NCI-H187 (cell line): ENCODE measurements around the gene CCDC73.

ENCODE experiments used
- DNase-seq, 2 experiments: peaks; one replicate each; lab custom pipeline; 2025; lab: John Stamatoyannopoulos, UW

Gene CCDC73

DNA sequence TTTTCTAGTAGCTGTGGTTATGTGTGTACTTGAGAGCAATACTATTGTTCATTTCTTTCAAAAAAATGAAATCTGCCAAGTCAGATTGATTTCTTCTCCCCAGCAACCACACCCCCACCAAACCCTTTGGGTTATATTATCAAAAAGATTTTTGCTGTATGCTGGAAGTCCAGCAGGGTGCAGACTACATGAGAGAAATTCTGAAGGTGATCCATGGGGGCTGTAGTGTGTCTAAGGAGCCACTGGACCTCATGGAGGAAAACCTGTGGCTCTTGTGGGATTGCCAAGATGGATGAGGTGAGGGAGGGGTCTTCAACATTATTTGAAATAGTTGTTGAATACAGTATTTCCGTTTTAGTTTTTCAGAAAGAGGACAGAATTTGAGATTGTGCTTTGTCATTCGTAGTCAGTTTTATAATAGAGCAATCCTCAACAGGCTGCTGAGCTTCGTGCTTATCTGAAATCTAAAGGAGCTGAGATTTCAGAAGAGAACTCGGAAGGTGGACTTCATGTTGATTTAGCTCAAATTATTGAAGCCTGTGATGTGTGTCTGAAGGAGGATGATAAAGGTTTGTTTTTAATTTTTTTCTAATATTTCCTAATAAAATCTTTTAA is 207.8 kb downstream of the CCDC73 start:
- no peak for DNase-seq

DNA sequence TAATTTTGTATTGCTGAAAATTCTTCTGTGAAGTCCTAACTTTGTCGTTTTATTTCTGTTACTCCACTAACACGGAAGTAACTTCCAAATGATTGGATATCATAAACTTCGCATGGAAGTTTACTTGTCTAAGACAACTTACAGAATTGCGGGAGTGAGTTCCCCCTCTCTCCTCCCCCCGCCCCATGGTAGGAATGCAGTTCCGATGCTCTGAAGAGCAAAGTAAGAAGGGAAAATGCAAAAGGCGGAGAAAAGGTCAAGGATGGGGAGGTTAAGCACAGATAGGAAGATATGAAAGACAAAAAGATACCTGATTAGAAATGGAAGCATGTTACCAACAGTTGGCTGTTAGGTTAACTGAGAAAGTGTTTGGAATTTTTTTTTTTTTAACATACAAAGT is 209.5 kb downstream of the CCDC73 start:
- no peak for DNase-seq

DNA sequence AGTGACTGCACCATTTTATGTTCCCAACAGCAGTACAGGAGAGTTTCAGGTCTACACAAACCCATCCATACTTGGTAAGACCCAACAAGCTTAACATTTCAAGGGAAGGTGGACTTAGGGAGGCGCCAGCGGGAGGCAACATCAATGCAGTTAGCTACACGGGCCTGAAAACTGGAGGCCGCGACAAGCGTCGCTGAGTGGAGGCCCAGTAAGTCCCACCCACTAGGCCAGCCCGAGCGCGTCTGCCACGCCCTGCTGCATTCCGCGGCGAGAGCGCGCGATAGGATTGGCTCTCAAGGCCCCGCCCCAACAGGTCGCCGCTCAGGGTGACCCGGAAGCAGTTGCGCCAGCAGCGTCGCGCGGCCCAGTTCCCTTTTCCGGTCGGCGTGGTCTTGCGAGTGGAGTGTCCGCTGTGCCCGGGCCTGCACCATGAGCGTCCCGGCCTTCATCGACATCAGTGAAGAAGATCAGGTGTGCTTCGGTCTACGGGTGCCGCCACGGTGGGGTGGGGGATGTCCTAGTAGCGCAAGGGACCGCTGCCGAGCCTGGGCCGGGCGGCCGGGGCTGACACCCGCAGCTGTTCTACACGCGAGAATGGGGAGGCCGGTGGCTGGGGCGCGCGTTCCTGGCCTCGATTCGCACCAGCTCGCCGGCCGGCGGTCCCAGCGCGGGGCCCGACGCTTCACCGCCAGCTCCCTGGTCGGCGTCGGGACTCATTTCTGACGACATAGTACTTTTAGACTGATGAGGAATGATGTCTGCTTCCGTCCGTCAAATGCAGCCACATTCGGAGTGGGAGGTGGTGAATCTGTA is 210.8 kb downstream of the CCDC73 start, which contains the start of gene EIF3M:
TSS of gene EIF3M (plus strand) at position 373 of the 813 bp plus-strand sequence. CDS start at position 430, 57 bp downstream.
- DNase-seq, result peak; percentile 93 to 95

DNA sequence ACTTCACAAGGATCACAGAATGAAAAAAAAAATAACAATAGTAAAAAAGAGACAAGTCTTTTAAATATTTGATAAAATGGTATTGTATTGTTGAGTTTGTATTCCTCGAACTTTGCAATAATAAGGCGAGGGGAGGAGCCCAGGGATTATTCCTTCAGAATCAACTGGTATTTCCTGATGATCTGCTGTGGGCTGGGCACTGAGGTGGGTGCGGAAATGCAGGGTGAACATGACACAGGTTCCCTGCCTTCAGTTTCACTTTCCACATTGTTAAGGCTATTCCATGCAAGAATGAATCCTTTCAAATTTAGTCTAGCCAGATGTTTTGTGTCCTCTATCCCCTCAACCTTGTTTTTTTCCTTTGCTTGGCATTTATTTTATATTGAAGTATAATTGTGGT is 212.9 kb downstream of the CCDC73 start:
- no peak for DNase-seq

DNA sequence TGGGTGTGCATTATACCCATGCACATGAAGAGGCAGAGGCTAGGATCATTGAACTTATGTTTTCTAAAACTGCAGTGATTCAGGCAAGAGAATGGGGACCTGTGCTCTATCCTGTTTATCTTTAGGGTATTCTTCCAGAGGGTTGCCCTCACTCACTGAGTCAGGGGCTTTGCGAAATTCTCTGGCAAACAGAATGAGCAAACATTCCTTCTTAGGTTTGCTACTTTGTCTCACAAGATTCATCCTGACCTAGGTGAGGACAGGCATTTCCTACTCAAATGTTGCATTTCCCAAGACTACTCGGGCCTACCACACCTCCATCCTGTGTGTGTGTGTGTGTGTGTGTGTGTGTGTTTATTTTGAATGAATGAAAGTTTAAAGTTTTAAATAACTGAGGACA is 213.5 kb downstream of the CCDC73 start:
- no peak for DNase-seq

DNA sequence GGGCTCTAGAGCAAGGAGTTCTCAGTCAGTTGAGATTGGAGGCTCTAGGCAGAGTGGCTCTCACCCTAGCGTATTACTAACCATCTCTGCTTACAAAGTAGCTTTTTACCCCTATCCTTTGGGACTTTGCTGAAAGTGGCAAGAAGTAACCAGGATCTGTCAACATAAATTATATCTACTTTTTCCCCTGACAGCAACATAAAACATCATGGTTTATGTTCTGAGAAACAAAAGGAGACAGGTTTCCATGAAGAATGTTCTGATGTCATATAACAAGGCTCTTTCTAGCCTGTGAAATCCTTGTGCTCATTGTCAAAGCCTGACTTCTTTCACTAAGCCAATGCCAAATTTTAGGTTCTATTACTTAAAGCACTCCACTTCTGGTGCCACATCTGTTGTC is 218.0 kb downstream of the CCDC73 start:
- DNase-seq, result no peak

DNA sequence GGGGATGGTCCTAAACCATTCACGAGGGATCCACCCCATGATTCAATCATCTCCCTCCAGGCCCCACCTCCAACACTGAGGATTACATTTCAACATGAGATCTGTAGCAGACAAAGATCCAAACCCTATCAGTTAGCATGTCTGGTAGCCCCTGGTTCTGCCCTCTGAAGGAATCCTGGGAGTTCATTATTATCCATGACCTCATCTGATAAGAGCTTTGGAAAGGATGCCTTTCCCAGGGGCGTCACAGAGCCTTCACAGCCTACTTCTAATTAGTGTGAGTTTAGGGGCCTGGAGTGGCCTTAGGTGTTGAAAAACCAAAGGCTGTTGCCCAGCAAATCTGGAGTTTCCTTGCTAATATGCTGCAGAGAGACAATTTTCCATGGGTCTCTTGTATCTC is 219.4 kb downstream of the CCDC73 start:
- DNase-seq, result no peak

DNA sequence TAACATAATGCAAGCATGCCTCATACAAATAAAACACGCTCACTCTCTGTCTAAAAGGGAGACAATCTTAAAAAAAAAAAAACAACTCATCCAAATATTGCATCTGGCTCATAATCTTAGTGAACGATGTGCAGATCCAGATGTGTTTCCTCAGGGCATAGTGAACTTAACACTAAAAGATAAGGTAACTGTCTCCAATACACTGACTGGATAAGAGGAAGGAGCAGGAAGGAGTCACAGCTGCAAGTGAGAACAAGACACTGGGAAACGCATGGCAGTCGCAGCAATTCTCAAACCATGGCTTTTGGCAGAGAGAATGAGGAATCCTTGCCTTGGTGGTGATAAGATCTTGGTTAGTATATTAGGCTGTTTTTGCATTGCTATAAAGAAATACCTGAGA is 220.0 kb downstream of the CCDC73 start:
- DNase-seq, result no peak

DNA sequence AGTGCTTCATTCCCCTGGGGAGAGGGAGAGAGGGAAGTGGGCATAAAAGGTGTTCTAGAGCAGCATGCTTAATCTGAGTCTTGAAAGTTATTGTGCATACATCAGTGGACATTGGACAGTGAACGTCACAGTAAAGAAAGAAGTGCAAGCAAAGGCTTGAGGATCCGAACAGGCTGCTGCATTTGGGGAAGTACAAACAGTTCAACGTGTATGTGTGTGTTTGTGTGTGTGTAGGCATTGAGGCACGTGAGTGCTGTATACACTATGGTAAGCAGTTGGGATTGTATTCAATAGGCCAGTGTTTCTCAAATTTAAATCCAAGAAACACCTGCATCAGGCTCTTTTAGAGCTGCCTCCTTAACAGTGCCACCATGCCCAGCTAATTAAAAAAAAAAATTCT is 221.2 kb downstream of the CCDC73 start:
- no peak for DNase-seq

DNA sequence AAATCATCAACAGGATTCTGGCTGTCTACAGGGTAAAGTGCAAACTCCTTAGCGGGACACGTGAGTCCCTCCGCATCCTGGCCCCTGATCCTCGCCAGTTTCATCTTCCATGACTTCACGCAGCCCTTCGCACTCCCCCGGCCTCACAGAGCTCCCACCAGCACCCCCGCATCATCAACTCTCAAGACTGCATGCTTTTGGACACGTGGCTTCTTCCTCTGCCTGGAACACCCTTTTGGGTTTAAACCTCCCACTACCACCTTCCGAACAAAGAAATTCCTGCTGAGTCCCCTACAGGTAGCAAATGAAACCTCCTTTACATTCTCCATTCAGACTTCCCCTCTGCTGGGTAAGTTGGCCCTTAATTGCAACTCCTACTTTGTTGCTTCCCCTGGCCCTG is 223.4 kb downstream of the CCDC73 start:
- DNase-seq, result no peak

DNA sequence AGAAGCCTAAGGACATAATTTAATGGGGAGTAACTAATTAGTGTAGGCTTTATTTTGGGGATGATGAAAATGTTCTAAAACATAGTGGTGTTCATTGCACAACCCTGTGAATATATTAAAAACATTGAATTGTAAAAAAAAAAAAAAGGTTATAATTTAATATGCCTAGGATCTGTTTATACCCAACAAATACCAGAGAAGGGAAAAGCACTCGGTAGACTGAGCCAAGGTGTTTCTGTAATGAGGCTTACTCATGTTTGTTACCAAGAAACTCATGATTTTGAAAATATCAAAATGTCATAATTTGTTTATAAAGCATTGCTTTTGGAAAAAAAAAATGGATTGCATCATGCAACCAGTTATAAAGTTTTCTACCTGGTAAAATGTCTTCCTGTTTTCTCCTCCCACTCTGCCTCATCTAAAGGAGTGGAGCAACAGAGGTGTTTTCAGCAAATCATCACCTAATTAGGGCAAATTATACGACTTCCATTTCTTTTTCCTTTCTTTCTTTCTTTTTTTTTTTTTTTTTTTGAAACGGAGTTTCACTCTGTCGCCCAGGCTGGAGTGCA is 225.1 kb downstream of the CCDC73 start:
- no peak for DNase-seq

DNA sequence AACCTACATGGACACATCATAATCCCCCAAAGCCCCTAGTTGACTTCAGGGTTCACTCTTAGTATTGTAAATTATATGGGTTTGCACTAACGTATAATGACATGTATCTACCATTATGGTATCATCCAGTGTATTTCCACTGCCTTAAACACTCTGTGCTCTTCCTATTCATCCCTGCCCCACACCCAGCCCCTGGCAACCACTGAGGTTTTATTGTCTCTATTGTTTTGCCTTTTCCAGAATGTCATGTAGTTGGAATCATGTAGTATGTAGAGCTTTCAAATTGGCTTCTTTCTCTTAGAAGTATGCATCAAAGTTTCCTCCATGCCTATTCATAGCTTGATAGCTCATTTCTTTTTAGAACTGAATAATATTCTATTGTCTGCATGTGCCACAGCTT is 227.3 kb downstream of the CCDC73 start:
- no peak for DNase-seq

DNA sequence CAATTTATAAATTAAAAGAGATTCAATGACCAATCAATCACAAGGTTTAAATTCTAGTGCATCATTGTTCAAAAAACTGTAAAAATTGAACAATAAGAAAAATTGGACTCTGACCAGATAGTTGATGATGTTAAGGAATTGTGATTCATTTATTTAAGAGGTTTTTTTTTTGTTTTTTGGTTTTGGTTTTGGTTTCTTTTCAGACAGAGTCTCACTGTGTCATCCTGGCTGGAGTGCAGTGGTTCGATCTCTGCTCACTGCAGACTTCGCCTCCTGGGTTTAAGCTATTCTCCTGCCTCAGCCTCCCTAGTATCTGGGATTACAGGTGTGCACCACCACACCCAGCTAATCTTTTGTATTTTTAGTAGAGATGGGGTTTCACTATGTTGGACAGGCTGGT is 227.9 kb downstream of the CCDC73 start:
- DNase-seq, result no peak

DNA sequence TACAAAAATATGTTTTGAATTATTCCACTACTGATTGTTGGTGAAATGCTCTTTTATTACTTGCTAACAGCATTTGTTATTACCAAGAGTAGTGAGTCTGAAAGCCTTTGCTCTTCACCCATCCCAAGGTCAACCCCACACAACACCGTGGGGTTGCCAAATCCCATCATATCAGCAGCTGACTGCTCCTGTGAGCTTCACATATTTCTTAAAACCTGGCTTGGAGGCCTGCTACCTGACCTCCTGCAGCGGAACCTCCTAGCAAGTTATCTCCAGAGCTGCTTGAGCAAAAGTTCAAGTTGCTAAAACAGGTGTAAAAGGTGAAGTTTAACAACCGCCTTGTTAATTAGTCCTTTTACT is 230.9 kb downstream of the CCDC73 start:
- DNase-seq, result no peak

DNA sequence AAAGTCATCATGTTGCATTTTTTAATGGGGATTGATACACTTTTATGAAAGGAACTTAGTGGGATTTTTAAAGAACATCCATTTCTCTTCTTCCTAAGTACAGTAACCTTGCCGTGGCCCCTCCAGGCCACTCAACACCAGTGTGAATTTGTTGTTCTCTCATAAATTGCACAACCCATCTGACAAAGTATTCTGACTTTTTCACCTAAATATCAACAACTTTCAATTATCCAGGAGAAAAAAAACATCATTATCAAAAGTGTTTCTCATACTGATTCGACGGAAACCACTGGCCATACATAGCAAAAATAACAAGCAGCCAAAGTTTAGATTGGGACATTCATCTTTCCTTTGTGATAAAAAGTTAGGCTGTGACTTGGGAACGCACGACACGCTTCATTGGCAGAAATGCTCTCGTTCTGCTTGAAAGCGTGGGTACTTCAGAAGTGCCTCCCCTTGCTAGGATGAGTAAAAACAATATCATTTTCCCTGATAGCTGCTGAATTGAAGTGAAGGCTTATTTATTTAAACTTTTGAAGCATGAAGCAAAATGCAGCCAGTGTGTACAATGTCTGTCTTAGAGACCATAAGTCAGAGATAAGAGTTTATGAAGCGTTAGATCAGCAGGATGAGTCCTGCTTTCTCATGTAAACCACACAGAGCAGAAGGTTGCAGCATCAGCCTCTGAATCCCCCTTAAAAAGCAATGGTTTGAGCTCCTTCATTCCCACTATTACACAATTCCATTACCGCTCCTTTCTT is 231.4 kb downstream of the CCDC73 start:
- peak; percentile 8 to 42 for DNase-seq

DNA sequence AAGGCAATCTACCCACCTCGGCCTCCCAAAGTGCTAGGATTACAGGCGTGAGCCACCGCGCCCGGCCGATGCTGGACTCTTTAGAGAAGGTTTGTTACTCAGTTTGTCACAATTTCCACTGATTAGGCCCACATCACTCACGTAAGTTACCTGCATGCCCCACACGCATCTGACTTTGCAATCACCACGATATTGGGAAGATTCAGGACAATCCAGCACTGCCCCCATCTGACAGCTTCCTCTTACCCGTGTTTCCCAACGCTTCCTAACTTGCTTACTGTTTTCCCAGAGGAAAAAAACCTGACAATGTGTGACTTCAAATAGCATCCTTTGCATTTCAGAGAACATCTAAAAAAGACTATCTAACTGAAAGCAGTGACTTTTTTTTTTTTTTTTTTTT is 232.6 kb downstream of the CCDC73 start:
- DNase-seq, result no peak

DNA sequence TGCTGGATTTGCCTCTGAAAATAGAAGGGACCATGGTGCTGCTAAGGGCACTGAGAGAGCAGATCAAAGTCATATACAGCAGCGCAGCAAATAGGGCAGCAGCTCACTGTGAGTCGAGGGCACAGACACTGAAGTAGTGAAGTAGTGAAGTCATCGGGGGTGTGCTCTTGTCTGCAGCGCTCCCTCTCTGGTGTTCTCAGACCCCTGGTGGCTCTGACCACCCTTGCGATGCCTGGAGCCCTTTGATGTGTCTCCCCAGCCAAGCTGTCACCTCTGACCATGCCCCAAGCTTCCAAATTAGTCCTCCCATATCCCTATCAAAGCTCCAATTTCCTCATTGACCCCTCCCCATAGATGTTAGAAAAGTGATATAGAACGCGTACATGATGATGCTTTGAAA is 238.6 kb downstream of the CCDC73 start:
- no peak for DNase-seq

DNA sequence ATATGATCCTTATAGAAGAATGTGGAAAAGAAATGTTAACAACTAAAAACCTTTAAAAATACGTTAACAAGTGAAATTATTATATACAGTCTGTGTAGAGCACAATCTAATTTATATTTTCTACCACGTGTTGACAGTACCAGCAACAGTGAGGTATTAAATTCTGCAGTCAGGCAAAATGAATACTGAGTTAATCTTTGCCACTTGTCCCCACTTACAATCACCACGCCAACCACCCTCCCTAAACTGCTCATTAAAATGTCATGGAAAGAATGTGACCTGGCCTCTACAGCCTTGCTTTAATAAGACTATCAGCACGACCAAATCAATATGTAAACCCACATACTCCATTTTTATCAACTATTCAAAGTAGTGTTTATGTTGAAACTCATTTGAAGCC is 239.4 kb downstream of the CCDC73 start:
- DNase-seq, result no peak
